ENCODE data around the gene EGFR. TPM values are rescaled to one million over a fixed set of nuclear protein-coding genes. Genes with fewer than 3 reads are reported as not detected.

The EGFR gene
- total and polyA plus RNA-seq, 2 donors (not counting 3 experiments of a cell fraction or from before 2014, with no cell fraction given): 1.5 to 4.1 TPM

- intact Hi-C loops (cut with micrococcal nuclease) (no loop called here), dilution Hi-C loops (cut with MboI; ENCODE audit: extremely low pct_ligation_motif_present, low sequenced_read_pairs) (no loop called here)
- BruUV-seq (replicated peaks): no TSS peak
- FAIRE-seq (no peak), DNase-seq (ENCODE audit: low read depth, low spot score) (no peak)
- Histone ChIP-seq H3K4me1 (ENCODE audit: control insufficient read depth, extremely low read depth, insufficient read depth, low read length) (no peaks in the 10 kb centered on the region), H3K27me3 (ENCODE audit: control insufficient read depth in 2 of 2, insufficient read depth in 2 of 2, low read length in 2 of 2) (no peaks in the 10 kb centered on the region), H3K9me1 (replicated peaks; ENCODE audit: control insufficient read depth, extremely low read depth, insufficient read depth, low read length) (no peaks in the 10 kb centered on the region), H4K20me1 (replicated peaks; ENCODE audit: control insufficient read depth, extremely low read depth, insufficient read depth, low read length) (no peaks in the 10 kb centered on the region), H2AFZ (ENCODE audit: low read depth, low read length) (no peak overlapping the region), H3K27ac (ENCODE audit: insufficient read depth, low read depth, low read length) (no peak overlapping the region), H3K9ac (replicated peaks; ENCODE audit: extremely low read depth, insufficient read depth, low read length) (no peak overlapping the region), H3K4me3 (replicated peaks in 1 of 3; ENCODE audit: insufficient read depth in 1 of 3, low read depth in 1 of 3, low read length in 3 of 3) (no peak overlapping the region), H3K36me3 (ENCODE audit: control insufficient read depth in 2 of 2, extremely low read depth in 1 of 2, insufficient read depth in 2 of 2, low read length in 2 of 2) (no peaks in the 10 kb centered on the region), H3K79me2 (ENCODE audit: control insufficient read depth, insufficient read depth, low read length) (no peaks in the 10 kb centered on the region), H3K4me2 (ENCODE audit: insufficient read depth, low read length) (no peak overlapping the region), H3K9me3 (replicated peaks; ENCODE audit: control insufficient read depth, insufficient read depth, low read length) (no peaks in the 10 kb centered on the region)
- ChIA-PET POLR2A (no interaction called here), CTCF (no interaction called here)
- TF ChIP-seq EZH2 (IDR thresholded peaks at IDR 0.05; ENCODE audit: borderline replicate concordance, low read depth, low read length, severe bottlenecking) (no peak), POLR2AphosphoS5 (IDR thresholded peaks at IDR 0.05; ENCODE audit: insufficient read depth, low read depth, low read length) (no peak), MYC (IDR thresholded peaks at IDR 0.05; ENCODE audit: low read depth, low read length) (no peak), GATA2 (IDR thresholded peaks at IDR 0.05; ENCODE audit: insufficient read depth, insufficient read length, low read depth, low read length) (no peak), POLR2A (IDR thresholded peaks at IDR 0.05; ENCODE audit: low read depth, low read length) (no peak), FOS (IDR thresholded peaks at IDR 0.05; ENCODE audit: borderline replicate concordance, insufficient read depth, low read length) (no peak), JUN (IDR thresholded peaks at IDR 0.05; ENCODE audit: borderline replicate concordance, insufficient read depth, insufficient read length, low read depth) (no peak)
- TF ChIP-seq, protein P1, sequence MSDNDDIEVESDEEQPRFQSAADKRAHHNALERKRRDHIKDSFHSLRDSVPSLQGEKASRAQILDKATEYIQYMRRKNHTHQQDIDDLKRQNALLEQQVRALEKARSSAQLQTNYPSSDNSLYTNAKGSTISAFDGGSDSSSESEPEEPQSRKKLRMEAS (IDR thresholded peaks at IDR 0.05; ENCODE audit: insufficient read depth, insufficient read length): no peak
- TF ChIP-seq, protein P2, sequence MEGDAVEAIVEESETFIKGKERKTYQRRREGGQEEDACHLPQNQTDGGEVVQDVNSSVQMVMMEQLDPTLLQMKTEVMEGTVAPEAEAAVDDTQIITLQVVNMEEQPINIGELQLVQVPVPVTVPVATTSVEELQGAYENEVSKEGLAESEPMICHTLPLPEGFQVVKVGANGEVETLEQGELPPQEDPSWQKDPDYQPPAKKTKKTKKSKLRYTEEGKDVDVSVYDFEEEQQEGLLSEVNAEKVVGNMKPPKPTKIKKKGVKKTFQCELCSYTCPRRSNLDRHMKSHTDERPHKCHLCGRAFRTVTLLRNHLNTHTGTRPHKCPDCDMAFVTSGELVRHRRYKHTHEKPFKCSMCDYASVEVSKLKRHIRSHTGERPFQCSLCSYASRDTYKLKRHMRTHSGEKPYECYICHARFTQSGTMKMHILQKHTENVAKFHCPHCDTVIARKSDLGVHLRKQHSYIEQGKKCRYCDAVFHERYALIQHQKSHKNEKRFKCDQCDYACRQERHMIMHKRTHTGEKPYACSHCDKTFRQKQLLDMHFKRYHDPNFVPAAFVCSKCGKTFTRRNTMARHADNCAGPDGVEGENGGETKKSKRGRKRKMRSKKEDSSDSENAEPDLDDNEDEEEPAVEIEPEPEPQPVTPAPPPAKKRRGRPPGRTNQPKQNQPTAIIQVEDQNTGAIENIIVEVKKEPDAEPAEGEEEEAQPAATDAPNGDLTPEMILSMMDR (IDR thresholded peaks at IDR 0.05; ENCODE audit: extremely low read depth in 1 of 2, insufficient read depth in 1 of 2, low read depth in 1 of 2, low read length in 2 of 2): no peak
Observed at GRCh38 chr7:55105952-55106351, 87.1 kb downstream of the EGFR start.

Data from endothelial cell of umbilical vein (primary cell).